HG03108 (cell line): ENCODE data around the gene FMNL3.
"Not testable (repeated sequence)": the region's sequence is repeated elsewhere in the genome, so short reads cannot be mapped to it uniquely, and the experiment has no call there.

Experiments used
- ATAC-seq: cut with Tn5 transposase; IDR thresholded peaks from one replicate; pipeline ENCODE4 v1.9.1; 2021; ENCODE audit warnings: moderate library complexity; ENCODE audit not compliant: unreplicated experiment

FMNL3 gene

GRCh38 chr12:49609059-49609874, 97.9 kb downstream of the FMNL3 start:
- ATAC-seq, result no peak

GRCh38 chr12:49605539-49605938, 101.7 kb downstream of the FMNL3 start, which contains the start of gene FAM186B:
Gene FAM186B (minus strand): TSS chr12:49605639. CDS start chr12:49605477, 162 bp downstream.
- not testable (repeated sequence) for ATAC-seq

- ATAC-seq, result no peak
These were observed 102.3 kb downstream of the FMNL3 start for GRCh38 chr12:49604856-49605255.

- ATAC-seq, result no peak
These were observed 103.5 kb downstream of the FMNL3 start for GRCh38 chr12:49603721-49604120.

GRCh38 chr12:49599961-49600360, 107.2 kb downstream of the FMNL3 start:
- no peak for ATAC-seq

GRCh38 chr12:49598527-49598926, 108.7 kb downstream of the FMNL3 start:
- no peak for ATAC-seq

GRCh38 chr12:49588721-49589516, 118.3 kb downstream of the FMNL3 start:
- no peak for ATAC-seq

GRCh38 chr12:49588281-49588680, 118.9 kb downstream of the FMNL3 start:
- no peak for ATAC-seq

- no peak for ATAC-seq
These were observed 119.9 kb downstream of the FMNL3 start for GRCh38 chr12:49587174-49587908.
